ENCODE results near the gene EMD. TPM values are rescaled to one million over a fixed set of nuclear protein-coding genes. Genes with fewer than 3 reads are reported as not detected.

Gene EMD
- total RNA-seq, 1 experiment from 2014 or later, result 41.3 TPM

GRCh38 chrX:154372612-154373022 is 6.5 kb upstream of the EMD start:
- no peaks in the 10 kb centered on the region for H3K9me3 ChIP-seq (replicated peaks)
- peaks cover 13% of the 10 kb centered on the region; the same call in 1 of the 2 replicates for H3K4me1 ChIP-seq
- no peak for DNase-seq
- no peak overlapping the region for H3K27ac ChIP-seq
- H3K27me3 ChIP-seq, result no peaks in the 10 kb centered on the region
- peaks cover 2% of the 10 kb centered on the region; the same call in 1 of the 2 replicates for H3K36me3 ChIP-seq
- H3K4me3 ChIP-seq, result no peak overlapping the region

- H3K4me1 ChIP-seq, result peaks cover 10% of the 10 kb centered on the region; the same call in 1 of the 2 replicates
- H3K27ac ChIP-seq, result no peak overlapping the region
- H3K27me3 ChIP-seq, result no peaks in the 10 kb centered on the region
- H3K9me3 ChIP-seq (replicated peaks), result no peaks in the 10 kb centered on the region
- peak; percentile 62 to 81 for DNase-seq
- H3K36me3 ChIP-seq, result no peaks in the 10 kb centered on the region
- peak overlapping the region; percentile 34 for H3K4me3 ChIP-seq
These were observed 5.5 kb upstream of the EMD start for GRCh38 chrX:154373340-154374306.

GRCh38 chrX:154374313-154375155 is 4.6 kb upstream of the EMD start, which contains the start of gene FLNA:
Gene FLNA (minus strand): TSS chrX:154374634. CDS start chrX:154371245, 3,389 bp downstream.
- Histone ChIP-seq H3K4me3 (peak within 1 kb of the TSS; percentile 34), H3K9me3 (replicated peaks) (no peaks in the 10 kb centered on the region), H3K36me3 (no peaks in the 10 kb centered on the region), H3K27me3 (no peaks in the 10 kb centered on the region), H3K27ac (no peak within 1 kb of the TSS), H3K4me1 (peaks cover 5% of the 10 kb centered on the region; the same call in 1 of the 2 replicates)
- DNase-seq, result no peak

- Histone ChIP-seq H3K4me3 (no peak overlapping the region), H3K4me1 (peaks cover 5% of the 10 kb centered on the region; the same call in 1 of the 2 replicates), H3K27me3 (no peaks in the 10 kb centered on the region), H3K27ac (no peak overlapping the region), H3K9me3 (replicated peaks) (no peaks in the 10 kb centered on the region), H3K36me3 (no peaks in the 10 kb centered on the region)
- DNase-seq, result no peak
These were observed 4.0 kb upstream of the EMD start for GRCh38 chrX:154375156-154375504.

- Histone ChIP-seq H3K9me3 (replicated peaks) (no peaks in the 10 kb centered on the region), H3K27me3 (no peaks in the 10 kb centered on the region), H3K36me3 (no peaks in the 10 kb centered on the region), H3K4me3 (no peak overlapping the region), H3K4me1 (peaks cover 5% of the 10 kb centered on the region; the same call in 1 of the 2 replicates), H3K27ac (no peak overlapping the region)
- no peak for DNase-seq
These were observed 2.3 kb upstream of the EMD start for GRCh38 chrX:154376774-154377173.

GRCh38 chrX:154378059-154378798 is 866 bp upstream of the EMD start:
- Histone ChIP-seq H3K27me3 (no peaks in the 10 kb centered on the region), H3K27ac (peak overlapping the region; percentile 64), H3K4me1 (peaks cover 5% of the 10 kb centered on the region; the same call in 1 of the 2 replicates), H3K4me3 (peak overlapping the region; percentile 65), H3K9me3 (replicated peaks) (no peaks in the 10 kb centered on the region), H3K36me3 (no peaks in the 10 kb centered on the region)
- DNase-seq, result peak; percentile 32 to 46

GRCh38 chrX:154379569-154379951 is 465 bp downstream of the EMD start:
- H3K27ac ChIP-seq, result peak overlapping the region; percentile 72
- no peaks in the 10 kb centered on the region for H3K9me3 ChIP-seq (replicated peaks)
- H3K27me3 ChIP-seq, result peaks cover 3% of the 10 kb centered on the region; the same call in 1 of the 2 replicates
- no peaks in the 10 kb centered on the region for H3K36me3 ChIP-seq
- DNase-seq, result no peak
- H3K4me1 ChIP-seq, result peaks cover 5% of the 10 kb centered on the region; the same call in 1 of the 2 replicates
- H3K4me3 ChIP-seq, result peak overlapping the region; percentile 89

GRCh38 chrX:154380153-154380552 is 1.1 kb downstream of the EMD start:
- Histone ChIP-seq H3K4me1 (peaks cover 2% of the 10 kb centered on the region; the same call in 1 of the 2 replicates), H3K27ac (no peak overlapping the region; the same call in 1 of the 2 replicates)
- DNase-seq, result no peak

GRCh38 chrX:154380787-154381186 is 1.7 kb downstream of the EMD start:
- H3K27me3 ChIP-seq, result peaks cover 4% of the 10 kb centered on the region; the same call in 1 of the 2 replicates
- no peak overlapping the region for H3K4me3 ChIP-seq
- no peak overlapping the region for H3K27ac ChIP-seq
- no peaks in the 10 kb centered on the region for H3K4me1 ChIP-seq
- no peaks in the 10 kb centered on the region for H3K9me3 ChIP-seq (replicated peaks)
- DNase-seq, result no peak
- H3K36me3 ChIP-seq, result no peaks in the 10 kb centered on the region

More at GRCh38 chrX:154380153-154380552, 1.1 kb downstream of the EMD start:
- Histone ChIP-seq H3K36me3 (no peaks in the 10 kb centered on the region), H3K27me3 (peaks cover 4% of the 10 kb centered on the region; the same call in 1 of the 2 replicates), H3K9me3 (replicated peaks) (no peaks in the 10 kb centered on the region), H3K4me3 (peak overlapping the region; percentile 89)

- H3K9me3 ChIP-seq (replicated peaks), result no peaks in the 10 kb centered on the region
- no peaks in the 10 kb centered on the region for H3K36me3 ChIP-seq
- H3K27me3 ChIP-seq, result peaks cover 4% of the 10 kb centered on the region; the same call in 1 of the 2 replicates
- no peak overlapping the region for H3K27ac ChIP-seq
- H3K4me1 ChIP-seq, result no peaks in the 10 kb centered on the region
- no peak for DNase-seq
- no peak overlapping the region for H3K4me3 ChIP-seq
These were observed 2.2 kb downstream of the EMD start for GRCh38 chrX:154381271-154381670.

GRCh38 chrX:154382483-154383069 is 3.5 kb downstream of the EMD start:
- DNase-seq, result no peak
- H3K4me3 ChIP-seq, result no peak overlapping the region
- peaks cover 4% of the 10 kb centered on the region; the same call in 1 of the 2 replicates for H3K27me3 ChIP-seq
- no peaks in the 10 kb centered on the region for H3K4me1 ChIP-seq
- H3K36me3 ChIP-seq, result no peaks in the 10 kb centered on the region
- H3K9me3 ChIP-seq (replicated peaks), result no peaks in the 10 kb centered on the region
- no peak overlapping the region for H3K27ac ChIP-seq

- H3K27ac ChIP-seq, result no peak overlapping the region
- H3K4me3 ChIP-seq, result no peak overlapping the region
- no peaks in the 10 kb centered on the region for H3K36me3 ChIP-seq
- peaks cover 4% of the 10 kb centered on the region; the same call in 1 of the 2 replicates for H3K27me3 ChIP-seq
- no peaks in the 10 kb centered on the region for H3K9me3 ChIP-seq (replicated peaks)
- no peaks in the 10 kb centered on the region for H3K4me1 ChIP-seq
- no peak for DNase-seq
These were observed 4.5 kb downstream of the EMD start for GRCh38 chrX:154383359-154384283.
